ENCODE data around the gene PDLIM5.
"Not testable (repeated sequence)": the region's sequence is repeated elsewhere in the genome, so short reads cannot be mapped to it uniquely, and the experiment has no call there.

The PDLIM5 gene

GRCh38 chr4:94466371-94466770 is 14.6 kb downstream of the PDLIM5 start:
- no peak for DNase-seq

GRCh38 chr4:94466923-94467322 is 15.2 kb downstream of the PDLIM5 start:
- DNase-seq = no peak

GRCh38 chr4:94468093-94468769 is 16.5 kb downstream of the PDLIM5 start:
- no peak for DNase-seq

GRCh38 chr4:94469221-94469784 is 17.6 kb downstream of the PDLIM5 start:
- no peak for DNase-seq

- DNase-seq = no peak
Observed at GRCh38 chr4:94470132-94470531, 18.4 kb downstream of the PDLIM5 start.

- DNase-seq = not testable (repeated sequence)
Observed at GRCh38 chr4:94470782-94471181, 19.0 kb downstream of the PDLIM5 start.

DNA sequence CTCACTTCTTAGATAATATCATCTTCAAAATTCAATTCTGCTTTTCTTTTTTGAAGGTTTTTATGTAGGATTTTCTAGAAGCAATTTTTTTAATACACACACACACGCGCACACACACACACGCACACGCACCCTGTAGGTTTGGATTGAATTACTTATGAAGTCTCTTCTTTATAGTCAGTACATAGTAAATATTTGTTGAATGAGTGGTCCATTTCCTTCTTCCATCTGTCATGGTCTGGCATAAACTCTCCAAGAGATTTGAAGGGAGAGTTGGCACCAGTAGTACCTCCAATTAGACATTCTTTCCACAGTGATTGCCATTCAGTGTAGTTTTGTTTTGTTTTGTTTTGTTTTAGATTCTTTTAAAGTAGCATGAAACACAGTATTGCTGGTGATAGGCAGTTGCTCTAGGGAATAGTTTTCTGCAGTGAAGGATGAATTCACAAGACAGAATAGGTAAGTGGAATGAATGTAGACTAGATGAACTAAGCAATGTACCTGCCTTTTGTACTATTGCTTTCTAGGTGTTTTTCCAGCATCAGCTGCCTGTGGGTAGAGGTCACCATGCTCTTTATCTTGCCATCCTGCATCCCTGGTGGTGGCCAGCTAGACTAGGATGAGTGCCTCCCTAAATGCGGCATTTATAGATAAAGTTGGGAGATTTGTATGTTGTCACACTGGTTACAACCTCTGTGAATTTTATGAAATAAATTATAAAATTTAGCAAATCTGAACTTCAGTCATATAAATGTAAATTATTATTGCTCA is 20.5 kb downstream of the PDLIM5 start:
- no peak for DNase-seq

DNA sequence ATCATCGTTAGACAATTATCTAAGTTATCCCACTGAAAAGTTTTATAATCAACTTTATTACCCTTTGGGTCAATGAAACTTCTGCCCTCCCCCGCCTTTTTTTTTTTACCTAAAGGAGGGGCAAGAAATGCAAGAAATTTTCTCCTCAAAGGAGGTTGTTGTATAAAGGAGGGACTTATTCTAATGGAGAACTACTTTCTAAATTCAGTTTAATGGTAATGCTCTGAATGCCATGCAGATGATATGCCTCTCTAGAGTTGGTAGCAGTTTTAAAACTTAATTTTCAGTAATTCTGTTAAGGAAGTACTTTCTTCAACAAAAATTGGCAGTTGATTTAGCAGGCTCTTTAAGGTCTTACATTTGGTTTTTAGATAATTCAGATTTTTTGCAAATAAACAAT is 23.3 kb downstream of the PDLIM5 start:
- no peak for DNase-seq

- DNase-seq = no peak
Observed at GRCh38 chr4:94475794-94476193, 24.1 kb downstream of the PDLIM5 start.

GRCh38 chr4:94477227-94477626 is 25.5 kb downstream of the PDLIM5 start:
- no peak for DNase-seq

- not testable (repeated sequence) for DNase-seq
Observed at GRCh38 chr4:94478805-94479204, 27.1 kb downstream of the PDLIM5 start.

DNA sequence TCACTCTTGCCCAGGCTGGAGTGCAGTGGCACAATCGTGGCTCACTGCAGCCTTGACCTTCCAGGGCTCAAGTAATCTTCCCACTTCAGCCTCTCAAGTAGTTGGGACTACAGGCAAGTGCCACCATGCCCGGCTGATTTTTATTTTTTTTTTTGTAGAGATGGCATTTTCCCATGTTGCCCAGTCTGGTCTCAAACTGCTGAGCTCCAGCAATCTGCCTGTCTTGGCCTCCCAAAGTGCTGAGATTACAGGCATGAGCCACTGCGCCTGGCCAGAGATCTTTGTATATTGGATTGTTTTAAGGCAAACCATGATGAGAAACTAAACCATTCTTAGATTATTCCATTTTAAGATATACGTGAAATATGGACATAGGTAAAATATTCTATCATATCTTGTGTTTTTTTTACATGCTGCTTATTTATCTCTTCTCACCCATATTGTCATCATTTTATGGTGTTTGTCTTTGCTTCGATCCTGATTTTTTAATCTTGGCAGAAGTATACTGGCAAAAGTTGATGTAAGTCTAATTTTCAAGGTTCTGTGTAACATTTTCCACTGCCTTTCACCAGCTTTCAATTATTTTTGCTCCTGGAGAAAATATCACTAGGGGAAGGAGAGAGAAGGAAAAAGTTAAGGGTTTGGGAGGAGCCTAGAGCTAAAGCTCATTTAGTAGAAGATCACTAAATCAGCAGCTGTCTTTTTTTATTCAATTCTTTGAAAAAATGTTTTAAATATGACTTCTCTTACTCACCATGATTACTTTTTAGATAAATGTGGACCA is 27.8 kb downstream of the PDLIM5 start:
- DNase-seq = no peak

GRCh38 chr4:94480362-94480951 is 28.7 kb downstream of the PDLIM5 start:
- DNase-seq = no peak

DNA sequence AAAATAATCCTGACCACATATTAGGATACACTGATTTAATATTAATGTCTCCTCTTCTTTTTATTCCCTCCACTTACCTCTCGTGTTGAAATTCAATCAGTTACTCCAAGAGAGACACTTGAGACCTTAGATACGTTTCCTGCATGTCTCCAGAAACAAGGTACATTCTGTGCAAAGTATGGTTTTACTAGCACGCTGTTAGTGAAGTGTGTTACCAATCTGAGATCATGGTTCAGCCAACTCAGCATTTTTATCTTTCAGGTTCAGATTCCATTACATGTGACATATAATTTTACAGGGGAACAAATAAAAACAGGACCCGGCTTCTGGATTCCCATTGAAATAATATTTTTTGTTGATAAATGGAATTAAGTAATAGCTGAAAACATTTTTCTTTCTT is 32.2 kb downstream of the PDLIM5 start:
- DNase-seq = no peak

- DNase-seq = no peak
Observed at GRCh38 chr4:94484818-94485217, 33.1 kb downstream of the PDLIM5 start.

DNA sequence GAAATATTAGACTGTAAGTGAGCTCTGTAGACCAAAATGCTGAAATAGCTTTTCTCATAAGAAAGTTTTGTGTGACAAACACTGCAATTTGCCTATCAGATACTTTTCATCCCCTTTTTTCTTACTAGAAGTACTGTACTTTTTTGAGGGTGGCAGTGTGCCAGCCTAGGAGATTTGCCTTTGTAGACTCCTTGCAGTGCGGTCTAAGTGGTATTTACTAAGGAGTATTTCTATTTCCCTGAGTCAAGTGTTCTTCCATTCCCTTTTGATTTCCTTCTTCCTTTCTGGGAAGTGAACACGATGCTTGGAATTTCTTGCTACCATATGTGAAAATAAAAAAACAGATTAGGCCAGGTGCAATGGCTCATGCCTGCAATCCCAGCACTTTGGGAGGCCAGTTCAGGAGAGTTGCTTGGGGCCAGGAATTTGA is 34.6 kb downstream of the PDLIM5 start:
- no peak for DNase-seq

GRCh38 chr4:94488670-94489069 is 36.9 kb downstream of the PDLIM5 start:
- DNase-seq = no peak

DNA sequence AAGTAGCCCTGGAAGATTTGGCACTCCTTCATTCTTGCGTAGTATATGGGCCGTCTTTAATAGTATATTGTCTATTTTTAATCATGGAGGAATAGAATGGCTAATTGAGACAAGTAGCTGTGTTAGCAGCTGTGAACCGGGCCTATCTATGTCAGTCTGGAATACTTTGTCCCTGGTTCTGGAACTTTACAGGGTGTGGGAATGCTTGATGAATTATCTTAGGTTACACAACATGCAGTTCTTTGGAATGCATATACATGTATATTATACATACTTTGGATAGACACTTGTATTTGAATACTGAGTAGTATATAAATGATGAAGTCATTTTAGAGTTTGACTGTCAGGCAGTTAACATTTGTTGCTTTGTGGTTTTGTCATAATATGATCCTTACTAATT is 37.4 kb downstream of the PDLIM5 start:
- DNase-seq = no peak

DNA sequence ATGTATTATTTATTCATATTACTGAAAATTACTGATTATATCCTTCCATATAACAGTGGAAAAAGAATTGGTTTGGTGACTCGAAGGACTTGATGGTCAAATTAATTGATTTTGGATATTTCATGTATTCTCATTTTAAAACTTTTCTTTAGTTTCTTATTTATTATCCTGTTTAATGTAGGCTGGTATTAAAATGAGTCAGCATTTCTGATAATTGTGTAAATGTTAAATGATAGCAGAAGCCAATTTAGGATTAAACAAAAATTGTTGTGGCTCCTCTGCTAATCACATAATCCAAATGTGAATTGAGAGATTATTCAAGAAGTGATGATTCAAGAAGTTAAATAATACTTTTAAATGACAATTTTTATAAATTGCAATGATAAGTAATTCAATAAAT is 38.7 kb downstream of the PDLIM5 start:
- DNase-seq = no peak

DNA sequence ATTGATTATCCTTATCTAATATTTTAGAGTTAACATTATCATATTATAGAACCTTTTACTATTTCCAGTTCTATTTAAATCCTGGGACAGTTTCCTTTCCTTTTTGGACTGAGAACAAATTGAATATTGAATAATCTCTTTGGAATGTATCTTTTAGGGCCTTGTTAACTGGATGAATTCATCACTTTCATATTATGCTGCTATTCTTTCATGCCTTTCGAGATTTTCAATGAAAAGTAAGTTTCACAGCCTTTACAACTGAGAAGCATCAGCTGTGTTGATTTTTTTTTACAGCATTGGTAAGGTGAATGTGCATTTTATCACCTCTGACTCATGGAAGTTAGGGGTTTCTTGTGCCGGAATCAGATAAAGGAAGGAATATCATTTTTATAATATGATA is 39.6 kb downstream of the PDLIM5 start:
- no peak for DNase-seq

DNA sequence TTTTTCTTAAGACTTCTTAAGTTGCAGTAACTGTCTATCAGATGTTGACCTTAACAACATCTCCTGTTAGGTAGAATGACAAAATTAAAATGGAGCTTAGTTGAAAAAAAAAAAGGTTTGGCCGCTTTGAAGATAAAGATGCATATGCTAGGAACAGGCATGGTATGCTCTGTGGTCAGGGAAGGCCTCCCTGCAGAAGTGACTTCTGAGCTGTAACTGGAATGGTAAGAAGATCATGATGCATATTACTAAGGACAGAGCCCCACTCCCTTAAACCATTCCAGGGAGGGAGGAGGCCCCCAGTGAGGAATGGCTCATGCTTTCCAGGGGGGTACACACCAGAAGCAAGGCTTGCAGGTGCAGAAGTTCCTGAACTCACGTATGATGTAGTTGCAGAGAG is 43.7 kb downstream of the PDLIM5 start:
- DNase-seq = no peak

DNA sequence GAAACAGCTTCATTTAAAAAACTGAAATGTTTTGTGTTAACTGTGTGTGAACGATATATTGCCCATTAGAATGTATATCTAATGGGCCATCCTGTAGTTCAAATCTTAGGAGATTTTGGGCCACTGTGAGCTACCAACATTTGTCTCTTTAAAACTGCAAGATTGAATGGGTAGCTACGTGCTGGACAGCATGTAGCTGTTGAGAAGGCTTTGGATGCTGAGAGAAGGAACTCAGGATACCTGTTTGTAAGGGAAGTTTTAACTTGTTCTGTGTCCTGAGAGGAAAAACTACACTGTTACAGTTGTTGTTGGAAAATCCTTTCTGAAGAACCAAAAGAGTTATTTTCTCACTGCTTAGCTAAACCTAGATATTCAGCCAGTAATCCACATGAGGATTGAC is 45.9 kb downstream of the PDLIM5 start:
- DNase-seq = no peak

GRCh38 chr4:94498502-94498901 is 46.8 kb downstream of the PDLIM5 start:
- no peak for DNase-seq

Measured in activated CD8-positive, alpha-beta memory T cell treated with anti-CD3 and anti-CD28 coated beads, Interleukin-2, amount 50 U/mL, for 48 hours (primary cell).